SU-DHL-6 (cell line): ENCODE data around the gene CPN1.

ENCODE experiments used
- CTCF ChIP-seq: fragments of 200-600 bp; sonication (generic); IDR thresholded peaks from one replicate; pipeline ENCODE4 v1.5.1; 2017; ENCODE audit warnings: antibody characterized with exemption, mild to moderate bottlenecking, low read length, moderate library complexity; ENCODE audit not compliant: insufficient read depth, poor library complexity, severe bottlenecking
- EZH2phosphoT487 ChIP-seq: fragments of 200-600 bp; sonication (generic), shearing (Covaris generic); conservative IDR thresholded peaks from 2 replicates; pipeline ENCODE4 v1.6.1; 2018; ENCODE audit warnings: mild to moderate bottlenecking, antibody characterized with exemption, low read length, moderate library complexity, mixed read lengths

GRCh38 chr10:100104300-100104699, 22.6 kb upstream of the CPN1 start:
- no peak for TF ChIP-seq CTCF
- TF ChIP-seq EZH2phosphoT487: no peak
